Measurements from ENCODE around the gene MYF5.

MYF5 gene

GRCh38 chr12:80681786-80682185, 34.9 kb upstream of the MYF5 start:
- H3K4me3 ChIP-seq (ENCODE audit: low read depth, low read length) = no peak overlapping the region
- TF ChIP-seq CTCF (IDR thresholded peaks at IDR 0.05; ENCODE audit: low read depth, low read length) = no peak

GRCh38 chr12:80684077-80684495, 32.6 kb upstream of the MYF5 start:
- H3K4me3 ChIP-seq (ENCODE audit: low read depth, low read length) = no peak overlapping the region
- TF ChIP-seq CTCF (IDR thresholded peaks at IDR 0.05; ENCODE audit: low read depth, low read length) = no peak

GRCh38 chr12:80690090-80690489, 26.6 kb upstream of the MYF5 start:
- no peak overlapping the region for H3K4me3 ChIP-seq (ENCODE audit: low read depth, low read length)
- TF ChIP-seq CTCF (IDR thresholded peaks at IDR 0.05; ENCODE audit: low read depth, low read length) = no peak

GRCh38 chr12:80690513-80690912, 26.2 kb upstream of the MYF5 start:
- no peak for TF ChIP-seq CTCF (IDR thresholded peaks at IDR 0.05; ENCODE audit: low read depth, low read length)
- H3K4me3 ChIP-seq (ENCODE audit: low read depth, low read length) = no peak overlapping the region

- no peak overlapping the region for H3K4me3 ChIP-seq (ENCODE audit: low read depth, low read length)
These were observed 24.6 kb upstream of the MYF5 start for GRCh38 chr12:80692114-80692513.

GRCh38 chr12:80697270-80697887, 19.3 kb upstream of the MYF5 start:
- no peak overlapping the region for H3K4me3 ChIP-seq (ENCODE audit: low read depth, low read length)
- no peak for TF ChIP-seq CTCF (IDR thresholded peaks at IDR 0.05; ENCODE audit: low read depth, low read length)

More at GRCh38 chr12:80692114-80692513, 24.6 kb upstream of the MYF5 start:
- TF ChIP-seq CTCF (IDR thresholded peaks at IDR 0.05; ENCODE audit: low read depth, low read length) = no peak

- no peak overlapping the region for H3K4me3 ChIP-seq (ENCODE audit: low read depth, low read length)
- no peak for TF ChIP-seq CTCF (IDR thresholded peaks at IDR 0.05; ENCODE audit: low read depth, low read length)
These were observed 18.5 kb upstream of the MYF5 start for GRCh38 chr12:80698256-80698655.

Measured in WI38 (cell line).